ENCODE results near the gene PNLIP.

Gene PNLIP

GRCh38 chr10:116613471-116613870, 67.7 kb downstream of the PNLIP start:
- DNase-seq (ENCODE audit: low read depth in 2 of 2, low spot score in 1 of 2), result no peak

DNA sequence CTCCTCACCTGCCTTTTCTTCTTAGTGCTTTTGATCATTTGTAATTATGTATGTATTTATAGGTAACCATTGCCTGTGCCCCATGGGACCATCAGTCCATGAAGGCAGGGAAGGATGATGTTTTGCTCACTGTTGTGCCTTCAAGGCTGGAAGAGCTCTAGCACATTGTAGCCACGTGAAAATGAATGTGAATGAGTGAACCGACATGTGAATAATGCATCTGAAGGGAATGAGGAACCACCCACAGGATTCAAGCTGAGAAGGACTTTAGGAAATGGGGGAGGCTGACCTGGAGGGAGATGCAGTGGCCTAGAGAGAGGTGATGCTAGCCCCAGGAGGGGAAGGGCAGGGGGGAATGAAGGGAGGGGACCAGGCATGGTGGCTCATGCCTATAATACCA, 69.1 kb downstream of the PNLIP start:
- DNase-seq (ENCODE audit: low read depth in 2 of 2, low spot score in 1 of 2), result no peak

- no peak for DNase-seq (ENCODE audit: low read depth in 2 of 2, low spot score in 1 of 2)
These were observed 69.6 kb downstream of the PNLIP start for GRCh38 chr10:116615199-116615776.
